Activated CD4-positive, alpha-beta T cell treated with anti-CD3 and anti-CD28 coated beads for 36 hours (primary cell): ENCODE measurements around the gene PID1. TPM values are rescaled to one million over a fixed set of nuclear protein-coding genes. Genes with fewer than 3 reads are reported as not detected.

ENCODE experiments used
- ATAC-seq: fragments of 200-7000 bp; cut with Tn5 transposase; one replicate; pipeline ENCODE4 v1.10.0; 2021; ENCODE audit warnings: mild to moderate bottlenecking, moderate library complexity
- CTCF ChIA-PET: fragments of 350-600 bp; sonication (Branson Sonifier 250); formaldehyde crosslinking; loops from one replicate; lab custom pipeline; 2021; ENCODE audit warnings: antibody characterized with exemption; lab: Charles Lee
- POLR2A ChIA-PET: fragments of 350-600 bp; sonication (Branson Sonifier 250); formaldehyde crosslinking; loops from one replicate; lab custom pipeline; 2021; ENCODE audit warnings: antibody characterized with exemption, inconsistent platforms; lab: Charles Lee
- DNase-seq: peaks from one replicate; pipeline ENCODE4 v3.0.0-alpha.2; 2020
- H3K27ac Mint-ChIP-seq: one replicate; pipeline ENCODE4 v1.8.0; 2021; ENCODE audit warnings: mixed read lengths
- H3K27me3 Mint-ChIP-seq: one replicate; pipeline ENCODE4 v1.8.0; 2021; ENCODE audit warnings: mixed read lengths
- H3K36me3 Mint-ChIP-seq: one replicate; pipeline ENCODE4 v1.8.0; 2021; ENCODE audit warnings: low read depth, mixed read lengths
- H3K4me1 Mint-ChIP-seq: one replicate; pipeline ENCODE4 v1.8.0; 2021; ENCODE audit warnings: mixed read lengths
- H3K4me3 Mint-ChIP-seq: one replicate; pipeline ENCODE4 v1.8.0; 2021; ENCODE audit warnings: mild to moderate bottlenecking, moderate library complexity, mixed read lengths
- H3K9me3 Mint-ChIP-seq: one replicate; pipeline ENCODE4 v1.8.0; 2021; ENCODE audit warnings: low read depth, mixed read lengths
- intact Hi-C, 2 experiments: fragments of 100-400 bp; cut with DNase I in 1 of 2; cut with micrococcal nuclease in 1 of 2; formaldehyde crosslinking; loops; one replicate each; pipeline versions ENCODE4 v1.14.2 to v1.15.1; 2022 to 2024; cut with DNase I, micrococcal nuclease
- total RNA-seq, 2 experiments: library from RNA; stranded (reverse); gene quantifications; one replicate each; pipeline ENCODE4 v1.2.3, GENCODE V29; 2021

The PID1 gene
- total RNA-seq, 2 experiments from 2014 or later: not detected

DNA sequence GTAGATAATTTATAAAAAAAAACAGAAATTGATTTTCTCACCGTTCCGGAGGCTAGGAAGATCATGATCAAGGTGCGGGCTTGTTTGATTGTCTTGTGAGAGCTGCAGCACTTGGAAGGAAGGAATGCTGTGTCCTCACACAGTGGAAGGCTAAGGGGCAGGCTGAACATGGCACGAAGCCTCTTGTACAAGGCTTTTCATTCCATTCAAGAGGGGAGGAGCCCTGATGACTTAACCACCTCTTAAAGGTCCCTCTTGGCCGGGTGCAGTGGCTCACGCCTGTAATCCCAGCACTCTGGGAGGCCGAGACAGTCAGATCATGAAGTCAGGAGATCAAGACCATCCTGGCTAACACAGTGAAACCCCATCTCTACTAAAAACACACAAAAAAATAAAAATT lies 39.2 kb downstream of the PID1 start:
- POLR2A ChIA-PET: no interaction called here
- Mint-ChIP-seq H3K27me3 (no peaks in the 10 kb centered on the region), H3K4me3 (no peak overlapping the region), H3K4me1 (no peaks in the 10 kb centered on the region), H3K9me3 (no peaks in the 10 kb centered on the region), H3K36me3 (no peaks in the 10 kb centered on the region), H3K27ac (no peak overlapping the region)
- no peak for DNase-seq
- intact Hi-C loops: no loop called here
- CTCF ChIA-PET: no interaction called here
- ATAC-seq: no peak

DNA sequence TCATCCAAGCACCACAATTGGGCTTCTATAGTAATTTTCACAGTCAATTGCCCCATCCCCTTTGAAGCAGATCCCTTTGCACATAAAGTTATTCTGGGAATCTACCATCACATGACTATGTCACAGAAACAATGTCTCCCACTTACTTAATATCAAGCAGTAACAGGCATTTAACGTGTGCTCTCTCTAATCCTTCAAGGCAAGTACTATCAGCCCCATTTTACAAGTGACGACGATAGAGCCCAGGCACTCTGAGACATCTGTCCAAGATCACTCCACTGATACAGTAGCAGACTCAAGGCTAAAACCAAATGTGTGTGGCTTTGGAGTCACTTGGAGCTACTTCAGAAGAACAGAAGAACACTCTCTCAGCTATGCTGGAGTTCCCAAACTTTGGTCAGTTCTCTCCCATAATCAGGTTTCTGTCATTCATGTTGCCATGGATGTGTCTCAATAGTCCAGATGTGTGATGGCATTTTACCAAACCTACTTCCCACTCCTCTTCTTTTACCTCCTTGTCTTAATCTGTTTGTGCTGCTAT lies 39.7 kb downstream of the PID1 start:
- intact Hi-C loops: no loop called here
- ChIA-PET CTCF (no interaction called here), POLR2A (no interaction called here)
- Mint-ChIP-seq H3K27me3 (no peaks in the 10 kb centered on the region), H3K4me1 (no peaks in the 10 kb centered on the region), H3K36me3 (no peaks in the 10 kb centered on the region), H3K27ac (no peak overlapping the region), H3K9me3 (no peaks in the 10 kb centered on the region), H3K4me3 (no peak overlapping the region)
- ATAC-seq (no peak), DNase-seq (no peak)

DNA sequence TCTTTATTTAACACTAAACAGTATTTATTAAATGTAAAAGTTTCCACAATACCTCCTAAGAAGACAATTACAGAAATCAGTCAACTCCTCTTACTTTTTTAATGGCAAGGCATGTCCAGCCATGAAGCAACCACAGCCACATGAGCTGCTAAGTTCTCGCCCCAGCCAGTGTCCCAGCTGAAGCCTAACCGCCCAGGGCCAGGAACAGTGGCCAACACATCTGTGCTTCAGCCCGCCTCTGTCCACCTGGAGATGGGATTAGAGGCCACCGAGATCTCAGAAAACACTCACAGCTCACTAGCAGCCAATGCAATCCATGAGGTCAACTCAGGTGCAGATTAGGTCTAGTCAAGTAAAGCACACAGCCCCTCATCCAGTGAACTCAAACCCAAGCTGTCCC lies 40.2 kb downstream of the PID1 start:
- Mint-ChIP-seq H3K27me3 (no peaks in the 10 kb centered on the region), H3K36me3 (no peaks in the 10 kb centered on the region), H3K4me1 (no peaks in the 10 kb centered on the region), H3K4me3 (no peak overlapping the region), H3K9me3 (no peaks in the 10 kb centered on the region), H3K27ac (no peak overlapping the region)
- ChIA-PET POLR2A (no interaction called here), CTCF (no interaction called here)
- DNase-seq (no peak), ATAC-seq (no peak)
- intact Hi-C loops: no loop called here

DNA sequence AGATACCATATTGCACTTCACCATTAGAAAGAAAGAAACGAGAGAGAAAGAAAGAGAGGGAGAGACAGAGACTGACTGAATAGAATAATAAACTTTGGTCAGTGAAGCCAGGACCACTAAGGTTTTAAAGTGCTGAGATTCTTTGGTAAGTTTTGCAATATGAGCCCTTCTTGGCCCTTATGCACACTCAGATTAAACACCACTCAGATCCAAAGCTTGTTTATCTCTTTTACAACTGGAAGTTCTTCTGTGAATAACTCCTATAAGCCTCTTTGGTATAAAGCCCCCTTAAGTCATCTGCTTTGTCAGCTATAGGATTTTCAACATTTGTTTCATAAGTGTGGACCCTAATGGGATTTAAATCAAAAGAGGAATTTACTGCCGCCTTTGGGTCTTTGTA lies 40.8 kb downstream of the PID1 start:
- CTCF ChIA-PET: no interaction called here
- POLR2A ChIA-PET: no interaction called here
- Mint-ChIP-seq H3K36me3 (no peaks in the 10 kb centered on the region), H3K27me3 (no peaks in the 10 kb centered on the region), H3K4me3 (no peak overlapping the region), H3K9me3 (no peaks in the 10 kb centered on the region), H3K4me1 (no peaks in the 10 kb centered on the region), H3K27ac (no peak overlapping the region)
- no peak for DNase-seq
- no peak for ATAC-seq
- intact Hi-C loops: no loop called here

DNA sequence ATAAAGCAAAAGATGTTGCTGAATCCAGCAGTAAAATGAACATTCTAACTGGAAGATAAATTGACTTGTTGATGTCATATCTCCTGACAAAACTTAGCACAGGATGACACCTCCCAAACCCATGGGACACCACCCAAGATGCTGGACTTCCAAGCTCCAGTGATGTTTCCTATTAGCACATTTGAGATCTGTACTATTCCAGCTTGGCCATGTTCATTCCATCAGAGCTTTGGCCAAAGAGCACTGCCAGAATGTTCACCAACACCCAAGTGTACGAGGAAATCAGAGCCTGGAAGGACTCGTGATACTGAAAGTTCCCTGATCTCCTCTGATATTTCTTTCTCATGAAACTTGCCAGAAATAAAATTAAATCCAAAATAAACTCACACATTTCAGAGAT lies 44.7 kb downstream of the PID1 start:
- CTCF ChIA-PET: no interaction called here
- Mint-ChIP-seq H3K27ac (no peak overlapping the region), H3K9me3 (peaks cover 2% of the 10 kb centered on the region), H3K36me3 (no peaks in the 10 kb centered on the region), H3K4me1 (no peaks in the 10 kb centered on the region), H3K27me3 (no peaks in the 10 kb centered on the region), H3K4me3 (no peak overlapping the region)
- intact Hi-C loops: no loop called here
- POLR2A ChIA-PET: no interaction called here
- ATAC-seq (no peak), DNase-seq (no peak)

DNA sequence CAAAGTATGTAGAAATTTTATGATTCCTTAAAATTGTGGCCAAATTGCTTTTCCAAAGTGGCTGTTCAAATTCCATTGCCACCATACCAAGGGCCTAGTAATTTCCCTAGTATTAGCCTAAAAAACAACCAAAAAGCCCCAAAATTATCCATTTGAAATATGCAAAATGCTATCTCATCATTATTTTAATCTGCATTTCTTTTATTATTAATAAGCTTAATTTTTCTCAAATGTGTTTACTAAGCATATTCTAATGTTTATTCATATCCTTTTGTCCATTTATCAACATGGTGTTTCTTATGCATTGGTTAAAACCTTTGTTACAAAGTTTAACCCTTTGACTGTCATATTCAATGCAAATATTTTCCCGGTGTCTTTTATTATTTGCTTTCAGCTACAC lies 48.0 kb downstream of the PID1 start:
- intact Hi-C loops: no loop called here
- Mint-ChIP-seq H3K4me1 (no peaks in the 10 kb centered on the region), H3K9me3 (peaks cover 4% of the 10 kb centered on the region), H3K4me3 (no peak overlapping the region), H3K27me3 (no peaks in the 10 kb centered on the region), H3K27ac (no peak overlapping the region), H3K36me3 (no peaks in the 10 kb centered on the region)
- ATAC-seq (no peak), DNase-seq (no peak)
- ChIA-PET POLR2A (no interaction called here), CTCF (no interaction called here)

DNA sequence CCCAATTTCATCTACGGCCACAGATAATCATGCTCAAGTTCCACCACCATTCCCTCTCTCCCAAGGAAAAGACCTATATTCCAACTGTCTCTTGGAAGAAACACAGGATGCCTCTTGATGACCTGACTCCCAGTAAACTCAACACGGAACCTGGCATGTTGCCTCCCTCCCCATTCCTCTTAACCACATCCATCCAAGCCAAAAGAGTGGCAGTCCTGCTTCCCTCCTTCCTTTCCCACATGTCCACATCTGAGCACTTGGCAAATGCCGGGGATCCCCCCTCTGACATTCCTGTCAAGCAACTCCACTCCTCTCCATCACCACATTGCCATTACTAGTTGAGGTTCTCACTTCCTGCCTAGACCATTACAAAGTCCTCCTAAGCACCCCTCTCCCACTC lies 49.4 kb downstream of the PID1 start:
- intact Hi-C loops: no loop called here
- ATAC-seq: no peak
- CTCF ChIA-PET: no interaction called here
- no peaks in the 10 kb centered on the region for H3K4me1 Mint-ChIP-seq
- no peak overlapping the region for H3K27ac Mint-ChIP-seq
- H3K9me3 Mint-ChIP-seq: peaks cover 4% of the 10 kb centered on the region
- DNase-seq: no peak
- H3K4me3 Mint-ChIP-seq: no peak overlapping the region
- no peaks in the 10 kb centered on the region for H3K27me3 Mint-ChIP-seq
- POLR2A ChIA-PET: no interaction called here
- H3K36me3 Mint-ChIP-seq: no peaks in the 10 kb centered on the region

DNA sequence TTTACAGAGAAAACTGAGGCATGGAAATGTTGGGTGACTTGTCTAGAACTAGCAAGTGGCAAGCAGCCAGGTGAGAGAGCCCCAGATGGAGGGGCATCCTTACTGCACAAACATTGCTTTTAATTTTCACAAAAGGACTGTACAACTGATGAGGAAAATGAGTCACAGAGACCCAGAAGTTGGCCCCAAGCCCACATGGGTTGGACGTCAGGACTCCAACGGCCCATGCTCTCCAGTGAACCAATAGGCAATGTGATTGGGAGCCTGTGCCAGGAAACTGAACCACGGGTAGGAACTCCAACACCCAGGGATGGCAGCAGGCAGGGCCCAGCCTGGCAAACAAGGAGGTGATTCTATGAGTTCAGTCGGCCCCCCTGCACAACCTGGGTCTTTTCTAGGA lies 50.8 kb downstream of the PID1 start:
- Mint-ChIP-seq H3K36me3 (no peaks in the 10 kb centered on the region), H3K9me3 (peaks cover 4% of the 10 kb centered on the region), H3K27ac (no peak overlapping the region), H3K27me3 (no peaks in the 10 kb centered on the region), H3K4me3 (no peak overlapping the region), H3K4me1 (no peaks in the 10 kb centered on the region)
- ChIA-PET POLR2A (no interaction called here), CTCF (no interaction called here)
- intact Hi-C loops: no loop called here
- DNase-seq (no peak), ATAC-seq (no peak)

DNA sequence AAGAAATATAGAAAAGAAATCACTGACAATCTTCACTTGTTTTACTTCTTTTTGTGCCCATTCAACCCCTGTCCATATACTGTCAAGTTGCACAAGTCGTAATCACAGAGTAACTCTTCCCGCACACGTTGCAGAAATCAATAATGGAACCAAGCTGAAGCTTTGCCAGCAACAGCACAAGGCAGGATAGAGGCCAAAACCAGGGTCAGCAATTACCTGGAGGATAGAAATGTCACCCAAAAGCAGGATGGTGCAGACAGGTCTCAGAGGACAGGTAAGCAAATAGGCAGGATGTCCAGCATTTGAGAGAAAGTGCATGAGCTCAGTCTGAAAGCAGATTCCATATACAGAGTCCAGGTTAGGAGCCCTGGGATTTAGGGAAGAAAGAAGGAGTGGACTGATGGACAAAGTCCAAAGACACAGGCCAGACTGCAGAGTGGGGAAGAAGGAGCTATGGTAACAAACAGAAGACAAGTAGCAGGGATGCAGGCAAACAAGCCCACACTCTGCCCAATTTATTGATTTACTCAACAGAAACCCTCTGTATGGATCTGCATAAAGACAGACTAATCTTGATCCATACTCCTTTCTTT lies 52.7 kb downstream of the PID1 start:
- no peak overlapping the region for H3K27ac Mint-ChIP-seq
- no peaks in the 10 kb centered on the region for H3K27me3 Mint-ChIP-seq
- H3K9me3 Mint-ChIP-seq: peaks cover 4% of the 10 kb centered on the region
- DNase-seq: no peak
- H3K36me3 Mint-ChIP-seq: no peaks in the 10 kb centered on the region
- POLR2A ChIA-PET: no interaction called here
- ATAC-seq: no peak
- intact Hi-C loops: no loop called here
- H3K4me1 Mint-ChIP-seq: no peaks in the 10 kb centered on the region
- CTCF ChIA-PET: interaction anchor here (0.7 kb wide), 1 partner anchor 24 kb away, joined by 3 read pairs; no protein-coding TSS in a partner anchor
- H3K4me3 Mint-ChIP-seq: no peak overlapping the region

DNA sequence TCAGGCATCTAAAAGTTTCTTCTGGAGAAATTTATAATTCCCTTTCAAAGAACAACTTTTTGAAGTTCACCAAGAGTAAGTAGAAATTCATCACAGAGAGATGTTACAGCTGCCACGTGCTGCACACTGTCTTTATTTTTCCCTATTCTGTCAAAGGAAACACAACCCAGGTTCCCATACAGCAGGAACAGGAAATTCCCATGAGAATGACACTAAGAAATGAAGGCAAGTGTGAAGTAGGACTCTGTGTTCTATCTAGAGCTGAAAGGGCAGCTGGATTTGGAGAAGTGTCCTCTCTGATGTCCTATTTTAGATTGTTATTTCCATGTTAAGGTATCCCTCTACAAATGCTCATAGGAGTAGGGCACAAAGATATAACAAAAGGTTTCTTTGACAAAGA lies 58.8 kb downstream of the PID1 start:
- intact Hi-C loops: no loop called here
- CTCF ChIA-PET: no interaction called here
- H3K9me3 Mint-ChIP-seq: peaks cover 3% of the 10 kb centered on the region

DNA sequence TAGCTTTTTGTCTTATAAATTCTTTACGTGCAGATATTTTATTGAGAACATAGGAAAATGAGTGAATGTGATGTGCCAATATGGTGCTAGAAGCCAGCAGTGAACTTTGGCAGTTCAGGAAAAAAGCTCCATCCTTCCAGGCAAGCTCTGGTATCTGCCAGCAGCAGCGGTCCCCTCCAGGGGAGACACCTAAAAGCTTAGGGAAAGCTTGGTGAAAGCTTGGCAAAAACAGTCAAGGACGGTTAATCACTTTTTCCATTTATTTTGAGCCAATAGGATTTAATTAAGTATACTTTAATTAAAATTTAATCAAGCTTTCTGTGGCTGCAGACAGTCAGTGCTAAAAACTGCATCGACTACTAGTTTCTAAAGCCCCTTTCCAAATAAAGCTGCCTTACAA lies 60.4 kb downstream of the PID1 start:
- Mint-ChIP-seq H3K4me3 (no peak overlapping the region), H3K4me1 (no peaks in the 10 kb centered on the region), H3K27me3 (no peaks in the 10 kb centered on the region), H3K36me3 (no peaks in the 10 kb centered on the region), H3K27ac (no peak overlapping the region), H3K9me3 (peaks cover 3% of the 10 kb centered on the region)
- CTCF ChIA-PET: no interaction called here
- intact Hi-C loops: no loop called here
- no peak for DNase-seq
- no peak for ATAC-seq
- POLR2A ChIA-PET: no interaction called here

More for the DNA sequence above, 58.8 kb downstream of the PID1 start:
- no peak for DNase-seq
- Mint-ChIP-seq H3K4me1 (no peaks in the 10 kb centered on the region), H3K36me3 (no peaks in the 10 kb centered on the region), H3K27me3 (no peaks in the 10 kb centered on the region), H3K27ac (no peak overlapping the region), H3K4me3 (no peak overlapping the region)
- POLR2A ChIA-PET: no interaction called here
- ATAC-seq: no peak

DNA sequence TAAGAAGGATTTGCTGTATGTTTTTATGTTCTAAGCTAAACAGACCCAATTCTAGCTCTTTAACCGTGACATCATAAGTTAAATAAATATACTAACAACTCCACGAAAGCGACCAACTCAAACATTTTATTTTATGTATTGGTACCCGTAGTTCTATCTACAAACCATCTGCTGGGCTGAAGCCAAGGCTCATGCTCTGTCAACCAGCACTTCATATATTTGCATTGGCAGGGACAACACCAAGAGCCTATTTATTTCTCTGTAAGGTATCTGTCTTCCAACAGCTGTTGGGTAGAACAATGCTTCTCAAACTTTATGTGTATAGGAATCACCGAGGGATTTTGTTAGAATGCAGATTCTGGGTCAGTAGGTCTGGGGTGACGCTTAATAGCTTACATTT lies 64.5 kb downstream of the PID1 start:
- ChIA-PET CTCF (no interaction called here), POLR2A (no interaction called here)
- H3K9me3 Mint-ChIP-seq: peaks cover 3% of the 10 kb centered on the region
- no peak overlapping the region for H3K27ac Mint-ChIP-seq
- H3K4me1 Mint-ChIP-seq: no peaks in the 10 kb centered on the region
- ATAC-seq (no peak), DNase-seq (no peak)
- intact Hi-C loops: no loop called here
- no peaks in the 10 kb centered on the region for H3K27me3 Mint-ChIP-seq
- no peak overlapping the region for H3K4me3 Mint-ChIP-seq
- no peaks in the 10 kb centered on the region for H3K36me3 Mint-ChIP-seq
